Pericardium fibroblast (primary cell): ENCODE results near the gene DAZ3. TPM values are rescaled to one million over a fixed set of nuclear protein-coding genes. Genes with fewer than 3 reads are reported as not detected.

Experiments used
- total RNA-seq: library from RNA; depleted of rRNA; stranded (reverse); fragments of >200 nt; gene quantifications from 2 replicates; pipeline ENCODE4 v1.2.3, GENCODE V29; 2015

DAZ3 gene
- total RNA-seq = not detected in 2 replicates

GRCh38 chrY:24813293-24813692 is at the start of gene DAZ3:
TSS of gene DAZ3 (minus strand) at chrY:24813393. CDS start at chrY:24813185, 208 bp downstream.

GRCh38 chrY:24833619-24834018 is 20.4 kb upstream of the DAZ3 start, which contains the start of gene DAZ4:
TSS of gene DAZ4 (plus strand) at chrY:24833919. CDS start at chrY:24834127, 208 bp downstream.

Other genes starting within 250 kb of the DAZ3 start
- not detected in 2 replicates for gene BPY2B, start 195.4 kb downstream of the DAZ3 start, total RNA-seq
- not detected in 2 replicates for gene DAZ4, start 20.5 kb upstream of the DAZ3 start, total RNA-seq
- gene BPY2C, start 238.7 kb upstream of the DAZ3 start, total RNA-seq = not detected in 2 replicates